ENCODE measurements around the gene ACE. TPM values are rescaled to one million over a fixed set of nuclear protein-coding genes. Genes with fewer than 3 reads are reported as not detected.

ACE gene
- total RNA-seq, 1 experiment from 2014 or later, result 5.4 TPM

GRCh38 chr17:63430223-63430622 lies 46.6 kb upstream of the ACE start:
- H2AFZ ChIP-seq (ENCODE audit: low read length), result no peak overlapping the region
- H2BK120ac ChIP-seq (ENCODE audit: low read depth, low read length, poor library complexity, severe bottlenecking), result no peak overlapping the region
- H2BK12ac ChIP-seq (ENCODE audit: insufficient read length, low read depth, low read length), result no peak overlapping the region
- H3T11ph ChIP-seq (ENCODE audit: low read length), result no peak overlapping the region
- H2BK15ac ChIP-seq (ENCODE audit: low read depth, low read length), result no peak overlapping the region
- peaks cover 33% of the 10 kb centered on the region in 2 experiments for H3K4me1 Mint-ChIP-seq
- no peaks in the 10 kb centered on the region for H3K9me3 ChIP-seq (ENCODE audit: control insufficient read depth, low read depth, low read length)
- no peak overlapping the region for H3K27ac ChIP-seq (ENCODE audit: insufficient read length, low read depth, low read length)
- no peak overlapping the region for H4K8ac ChIP-seq (replicated peaks; ENCODE audit: insufficient read length, low read depth, low read length)
- 0 out of 7 replicates have a peak overlapping the region, but pooled peaks of 1 of the 3 experiments have one; percentile 34 for H3K27ac Mint-ChIP-seq
- H3K4me1 ChIP-seq (ENCODE audit: insufficient read depth, low read length), result peaks cover 8% of the 10 kb centered on the region; the same call in 1 of the 2 replicates
- H4K20me1 ChIP-seq (ENCODE audit: control insufficient read depth, insufficient read depth, insufficient read length), result no peaks in the 10 kb centered on the region
- H3K36me3 Mint-ChIP-seq (ENCODE audit: insufficient read depth in 1 of 3, low read depth in 3 of 3), result peaks cover 5 to 15% (median 6%) of the 10 kb centered on the region in 3 experiments; a peak in 4 of 7 replicates
- no peaks in the 10 kb centered on the region; the same call in 1 of the 2 replicates for H3K27me3 Mint-ChIP-seq (ENCODE audit: low read depth)
- no peak for DNase-seq
- no peaks in the 10 kb centered on the region for H3K79me1 ChIP-seq (ENCODE audit: insufficient read depth, low read depth, low read length, poor library complexity, severe bottlenecking)
- H3K4me2 ChIP-seq (ENCODE audit: insufficient read depth, insufficient read length, low read length), result no peak overlapping the region
- no peaks in the 10 kb centered on the region for H3K23me2 ChIP-seq (ENCODE audit: insufficient read length, low read depth, low read length, poor library complexity, severe bottlenecking)
- H2AK5ac ChIP-seq (ENCODE audit: insufficient read length, low read length), result no peak overlapping the region
- TF ChIP-seq CTCF (conservative IDR thresholded peaks at IDR 0.05), result no peak
- no peak overlapping the region for H3K4ac ChIP-seq (ENCODE audit: low read depth, low read length)
- no peak overlapping the region for H3K23ac ChIP-seq (ENCODE audit: insufficient read length, low read depth, low read length)
- H3K18ac ChIP-seq (ENCODE audit: insufficient read length, low read depth, low read length), result no peak overlapping the region
- no peaks in the 10 kb centered on the region for H3K79me2 ChIP-seq (ENCODE audit: insufficient read depth, low read length)
- no peaks in the 10 kb centered on the region for H3K9me3 Mint-ChIP-seq
- no peak overlapping the region for H2BK20ac ChIP-seq (ENCODE audit: low read depth, low read length, poor library complexity, severe bottlenecking)
- H4K91ac ChIP-seq (ENCODE audit: insufficient read length, low read depth, low read length), result no peak overlapping the region
- no peak overlapping the region for H3K4me3 Mint-ChIP-seq
- H3K9ac ChIP-seq (ENCODE audit: extremely low read depth, insufficient read length, low read length), result no peak overlapping the region
- no peak overlapping the region for H3K56ac ChIP-seq (ENCODE audit: insufficient read length, low read depth, low read length)
- H2BK5ac ChIP-seq (ENCODE audit: insufficient read length, low read length), result no peak overlapping the region
- WGBS (ENCODE audit: extremely low coverage, insufficient read length, low lambda C conversion rate), result no CpG with 5 or more reads among the region's 11 CpGs
- no peaks in the 10 kb centered on the region for H3K27me3 ChIP-seq (ENCODE audit: insufficient read depth, low read length)
- H3K14ac ChIP-seq (ENCODE audit: insufficient read depth, low read length), result no peak overlapping the region
- H4K5ac ChIP-seq (ENCODE audit: insufficient read length, low read depth, low read length), result no peak overlapping the region

Data from H9 (cell line).